Activated CD4-positive, alpha-beta T cell treated with anti-CD3 and anti-CD28 coated beads for 1 hour (primary cell): ENCODE data around the gene N4BP2L2.

ENCODE experiments used
- DNase-seq: peaks from one replicate; pipeline ENCODE4 v3.0.0-alpha.2; 2020

N4BP2L2 gene

GRCh38 chr13:32419862-32420261, 118.7 kb downstream of the N4BP2L2 start:
- DNase-seq: no peak

GRCh38 chr13:32417995-32418394, 120.6 kb downstream of the N4BP2L2 start:
- no peak for DNase-seq

GRCh38 chr13:32415019-32415418, 123.6 kb downstream of the N4BP2L2 start:
- no peak for DNase-seq

GRCh38 chr13:32414580-32414979, 124.0 kb downstream of the N4BP2L2 start:
- DNase-seq: no peak

- no peak for DNase-seq
These were observed 125.3 kb downstream of the N4BP2L2 start for GRCh38 chr13:32413284-32413683.

- no peak for DNase-seq
These were observed 128.8 kb downstream of the N4BP2L2 start for GRCh38 chr13:32409561-32410421.

- no peak for DNase-seq
These were observed 129.6 kb downstream of the N4BP2L2 start for GRCh38 chr13:32409001-32409313.

GRCh38 chr13:32408296-32409000, 130.1 kb downstream of the N4BP2L2 start:
- no peak for DNase-seq

- no peak for DNase-seq
These were observed 130.7 kb downstream of the N4BP2L2 start for GRCh38 chr13:32407854-32408253.

- DNase-seq: no peak
These were observed 135.5 kb downstream of the N4BP2L2 start for GRCh38 chr13:32403108-32403507.

GRCh38 chr13:32391101-32391619, 147.4 kb downstream of the N4BP2L2 start:
- DNase-seq: no peak

- no peak for DNase-seq
These were observed 148.1 kb downstream of the N4BP2L2 start for GRCh38 chr13:32390484-32390883.

GRCh38 chr13:32390048-32390447, 148.5 kb downstream of the N4BP2L2 start:
- DNase-seq: no peak

- no peak for DNase-seq
These were observed 153.2 kb downstream of the N4BP2L2 start for GRCh38 chr13:32385410-32385809.

- DNase-seq: no peak
These were observed 153.9 kb downstream of the N4BP2L2 start for GRCh38 chr13:32384702-32385101.

- no peak for DNase-seq
These were observed 154.6 kb downstream of the N4BP2L2 start for GRCh38 chr13:32383836-32384618.
